ENCODE measurements around the gene CHCHD3.

CHCHD3 gene

GRCh38 chr7:132780822-132781221 lies 301.1 kb downstream of the CHCHD3 start:
- DNase-seq (ENCODE audit: low spot score) (no peak), FAIRE-seq (no peak)

DNA sequence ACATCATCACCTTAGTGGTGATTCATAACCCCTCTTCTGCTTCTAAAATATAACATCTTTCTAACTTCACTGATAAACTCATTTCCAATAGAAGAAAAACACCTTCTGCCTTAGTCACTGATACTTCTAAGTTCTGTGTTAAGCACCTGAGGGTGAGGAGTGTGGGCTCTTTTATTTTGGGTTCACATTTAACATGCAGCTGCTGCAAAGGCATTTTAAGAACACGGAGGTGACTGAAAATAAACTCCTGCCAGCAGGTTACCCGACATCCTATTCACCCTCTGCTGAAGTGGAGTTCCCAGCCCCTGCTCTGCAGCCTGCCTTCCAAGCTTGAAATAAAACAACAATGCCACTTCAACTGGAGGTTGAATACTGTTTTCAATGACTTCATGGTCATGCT lies 302.7 kb downstream of the CHCHD3 start:
- no peak for DNase-seq (ENCODE audit: low spot score)
- FAIRE-seq, result no peak

GRCh38 chr7:132778761-132779160 lies 303.1 kb downstream of the CHCHD3 start:
- DNase-seq (ENCODE audit: low spot score), result no peak
- no peak for FAIRE-seq

GRCh38 chr7:132777956-132778355 lies 303.9 kb downstream of the CHCHD3 start:
- FAIRE-seq (no peak), DNase-seq (ENCODE audit: low spot score) (no peak)

GRCh38 chr7:132777414-132777813 lies 304.5 kb downstream of the CHCHD3 start:
- FAIRE-seq, result no peak
- DNase-seq (ENCODE audit: low spot score), result no peak

DNA sequence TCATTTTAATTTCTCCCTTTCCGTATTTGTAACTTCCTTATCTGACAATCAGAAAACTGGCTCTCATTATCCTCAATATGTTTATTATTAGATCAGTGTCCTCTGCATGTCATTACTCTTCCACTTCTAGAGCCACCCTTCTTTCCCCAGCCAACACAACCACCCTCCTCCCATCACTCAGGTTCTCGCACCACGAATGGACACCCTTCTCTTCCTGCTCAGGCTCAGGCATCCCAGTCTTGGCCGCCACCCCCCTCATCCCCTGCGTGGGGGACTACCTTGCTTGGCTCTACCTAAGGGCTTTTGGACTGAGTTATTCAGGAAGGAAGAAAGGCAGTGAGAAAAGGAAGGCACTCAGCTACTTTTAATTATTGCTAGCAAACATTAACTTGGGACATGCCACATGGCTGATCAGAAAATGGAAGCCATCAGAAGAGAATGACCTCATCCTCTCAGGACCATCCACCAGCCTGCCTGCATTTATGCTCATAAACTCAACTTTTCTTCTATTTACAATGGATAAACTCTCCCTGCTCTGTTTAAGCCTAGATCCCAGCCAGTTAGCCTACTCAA lies 305.8 kb downstream of the CHCHD3 start:
- FAIRE-seq (no peak), DNase-seq (ENCODE audit: low spot score) (no peak)

DNA sequence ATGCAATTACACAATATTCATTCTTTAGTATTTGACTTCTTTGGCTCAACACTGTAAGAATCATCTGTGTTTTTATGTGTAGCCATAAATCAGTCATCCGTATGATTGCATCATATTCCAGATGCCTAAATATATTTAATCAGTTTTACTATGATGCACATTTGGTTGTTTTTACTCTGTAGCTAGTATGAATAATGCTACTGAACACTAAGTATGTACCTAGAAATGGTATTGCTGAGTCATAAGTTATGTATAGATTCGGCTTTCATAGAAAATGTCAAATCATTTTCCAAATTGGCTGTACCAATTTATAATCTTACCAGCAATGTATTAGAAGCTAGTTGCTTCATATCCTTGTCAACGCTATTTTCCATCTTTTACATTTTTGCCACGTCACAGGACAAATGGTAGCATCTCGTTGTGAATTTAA lies 308.3 kb downstream of the CHCHD3 start:
- FAIRE-seq (no peak), DNase-seq (ENCODE audit: low spot score) (no peak)

DNA sequence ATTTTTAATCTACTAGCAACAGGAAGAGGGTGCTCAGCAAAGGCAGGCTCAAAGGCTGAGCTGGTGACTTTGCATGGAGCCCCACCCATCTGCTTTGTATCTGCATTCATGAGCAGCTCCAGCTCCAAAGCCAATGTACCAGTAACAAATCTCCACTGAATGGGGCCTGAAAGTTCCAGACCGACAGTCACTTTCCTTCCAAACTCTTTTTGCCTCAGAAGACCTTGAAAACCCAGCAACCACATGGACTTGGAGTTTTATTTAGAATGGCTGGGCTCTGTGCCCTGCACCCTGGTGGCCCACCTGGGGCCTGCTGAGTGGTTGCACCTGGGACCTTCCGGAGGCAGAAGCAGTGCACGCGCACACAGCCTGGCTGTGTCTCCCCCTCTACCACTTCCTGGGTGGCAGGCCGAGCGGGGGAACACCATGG lies 310.6 kb downstream of the CHCHD3 start:
- no peak for FAIRE-seq
- no peak for DNase-seq (ENCODE audit: low spot score)

GRCh38 chr7:132770055-132770454 lies 311.8 kb downstream of the CHCHD3 start:
- DNase-seq (ENCODE audit: low spot score) (no peak), FAIRE-seq (no peak)

GRCh38 chr7:132769280-132769679 lies 312.6 kb downstream of the CHCHD3 start:
- DNase-seq (ENCODE audit: low spot score), result no peak
- no peak for FAIRE-seq

GRCh38 chr7:132768099-132768498 lies 313.8 kb downstream of the CHCHD3 start:
- FAIRE-seq, result no peak

GRCh38 chr7:132767378-132767777 lies 314.5 kb downstream of the CHCHD3 start:
- FAIRE-seq (no peak), DNase-seq (ENCODE audit: low spot score) (no peak)

More at GRCh38 chr7:132768099-132768498, 313.8 kb downstream of the CHCHD3 start:
- no peak for DNase-seq (ENCODE audit: low spot score)

DNA sequence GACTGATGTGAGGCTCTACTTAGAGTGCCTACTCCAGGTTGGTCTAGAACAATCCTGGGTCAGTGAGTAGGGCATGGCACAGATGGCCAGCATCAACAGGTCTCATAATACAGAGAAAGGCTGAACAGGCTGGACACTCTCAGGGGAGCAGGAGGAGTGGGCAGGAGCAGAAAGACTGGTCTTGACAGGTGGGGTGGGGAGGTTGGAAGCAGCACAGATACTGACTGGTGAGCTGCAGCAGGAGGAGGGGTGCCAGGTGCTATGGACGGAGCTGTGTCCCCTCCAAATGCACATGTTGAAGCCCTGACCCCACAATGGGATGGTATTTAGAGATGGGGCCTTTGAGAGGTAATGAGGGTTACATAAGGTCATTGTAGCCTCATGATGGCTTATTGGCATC lies 315.2 kb downstream of the CHCHD3 start:
- no peak for DNase-seq (ENCODE audit: low spot score)
- FAIRE-seq, result no peak

DNA sequence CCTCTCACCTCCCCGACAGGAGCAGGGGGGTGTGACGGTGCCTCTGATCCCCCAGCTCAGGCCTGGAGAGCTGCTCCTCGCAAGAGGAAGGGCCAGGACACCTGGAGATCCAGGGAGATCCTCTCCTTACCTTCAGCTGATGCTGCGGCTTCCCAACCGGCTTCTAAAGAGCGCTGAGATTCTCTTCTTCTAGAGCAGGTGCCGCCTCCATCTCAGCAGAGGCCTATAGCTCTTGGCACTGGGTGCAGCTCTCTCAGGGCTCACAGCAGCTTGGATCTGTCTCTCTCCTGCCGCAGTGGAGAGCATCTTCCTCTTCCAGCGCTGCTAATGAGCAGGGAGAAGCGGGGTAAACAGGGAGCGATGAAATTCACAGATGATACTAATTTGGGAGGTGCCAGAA lies 316.0 kb downstream of the CHCHD3 start:
- FAIRE-seq, result no peak

GRCh38 chr7:132764762-132765161 lies 317.1 kb downstream of the CHCHD3 start:
- DNase-seq (ENCODE audit: low spot score) (no peak), FAIRE-seq (no peak)

More for the DNA sequence above, 316.0 kb downstream of the CHCHD3 start:
- no peak for DNase-seq (ENCODE audit: low spot score)

GRCh38 chr7:132760866-132761265 lies 321.0 kb downstream of the CHCHD3 start:
- no peak for DNase-seq (ENCODE audit: low spot score)
- FAIRE-seq, result no peak

- no peak for DNase-seq (ENCODE audit: low spot score)
- no peak for FAIRE-seq
These were observed 321.7 kb downstream of the CHCHD3 start for GRCh38 chr7:132760244-132760623.

- no peak for FAIRE-seq
- DNase-seq (ENCODE audit: low spot score), result no peak
These were observed 322.2 kb downstream of the CHCHD3 start for GRCh38 chr7:132759482-132760243.

DNA sequence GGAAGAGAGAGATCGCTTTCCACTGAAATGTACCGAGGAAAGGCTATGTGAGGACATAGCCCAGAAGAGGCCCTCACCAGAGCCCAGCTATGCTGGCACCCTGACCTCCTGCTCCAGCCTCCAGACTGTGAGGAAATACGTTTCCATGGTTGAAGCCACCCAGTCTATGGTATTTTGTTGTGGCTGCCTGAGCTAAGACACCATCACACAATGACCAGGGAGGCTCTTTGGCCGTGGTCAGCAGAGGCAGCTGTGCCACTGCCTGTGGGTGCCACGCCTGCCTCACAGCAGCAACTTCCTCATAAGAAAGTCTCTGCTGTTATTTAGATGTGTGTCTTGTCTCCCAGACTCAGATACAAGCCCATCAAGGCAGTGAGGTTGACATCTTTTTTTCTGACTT lies 322.9 kb downstream of the CHCHD3 start:
- no peak for DNase-seq (ENCODE audit: low spot score)

GRCh38 chr7:132757783-132758182 lies 324.1 kb downstream of the CHCHD3 start:
- no peak for FAIRE-seq

More for the DNA sequence above, 322.9 kb downstream of the CHCHD3 start:
- FAIRE-seq, result no peak

GRCh38 chr7:132756484-132756990 lies 325.4 kb downstream of the CHCHD3 start:
- no peak for FAIRE-seq

More at GRCh38 chr7:132757783-132758182, 324.1 kb downstream of the CHCHD3 start:
- DNase-seq (ENCODE audit: low spot score), result no peak

GRCh38 chr7:132755538-132756483 lies 326.1 kb downstream of the CHCHD3 start:
- peak; percentile 42 for DNase-seq (ENCODE audit: low spot score)
- no peak for FAIRE-seq

More at GRCh38 chr7:132756484-132756990, 325.4 kb downstream of the CHCHD3 start:
- no peak for DNase-seq (ENCODE audit: low spot score)
